GM18505 (cell line): ENCODE results near the gene ALG6.
"Not testable (repeated sequence)": the region's sequence is repeated elsewhere in the genome, so short reads cannot be mapped to it uniquely, and the experiment has no call there.

ENCODE experiments used
- ATAC-seq: cut with Tn5 transposase; IDR thresholded peaks from one replicate; pipeline ENCODE4 v1.9.1; 2021; ENCODE audit not compliant: unreplicated experiment
- POLR2A ChIP-seq: IDR thresholded peaks from 4 replicates; pipeline ENCODE4 v1.6.1; 2011; ENCODE audit warnings: borderline replicate concordance; ENCODE audit not compliant: insufficient read depth, insufficient read length; ENCODE audit errors: extremely low read depth

Gene ALG6

DNA sequence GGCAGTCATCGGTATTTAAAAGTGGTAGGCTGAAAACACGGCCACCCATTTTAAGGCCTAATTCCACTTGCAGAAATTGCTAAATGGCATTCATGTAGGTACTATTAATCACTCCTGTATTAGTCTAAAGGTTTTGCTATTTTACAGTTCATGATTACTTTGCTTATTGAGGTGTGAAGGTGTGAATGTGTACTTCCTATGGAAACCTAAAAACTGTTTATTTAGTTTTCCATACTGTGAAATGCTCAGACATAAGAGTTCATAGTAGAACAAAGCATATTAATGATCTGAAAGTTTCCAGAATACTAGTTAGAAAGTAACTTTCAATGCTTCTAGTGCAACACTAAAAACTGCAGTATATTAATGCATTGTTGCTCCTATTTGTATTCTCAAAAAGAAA lies 85.8 kb downstream of the ALG6 start:
- TF ChIP-seq POLR2A, result no peak

DNA sequence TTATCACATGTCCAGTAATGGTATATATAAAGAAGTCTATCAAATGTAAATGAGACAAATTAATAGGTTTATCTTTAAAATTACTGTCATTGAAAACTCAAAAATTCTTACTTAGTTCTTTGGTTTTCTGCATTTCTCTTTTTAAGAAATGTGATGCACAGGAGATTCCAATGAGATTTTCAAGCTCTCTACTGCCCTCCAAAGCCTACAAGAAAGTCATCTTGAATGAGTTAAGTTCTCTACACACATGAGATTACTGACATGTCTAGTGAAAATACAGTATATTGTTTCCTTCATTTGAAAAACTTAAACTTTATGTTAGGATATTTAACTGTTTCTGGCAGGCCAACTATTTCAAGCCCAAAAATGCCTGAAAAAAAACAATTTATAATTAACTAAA lies 86.8 kb downstream of the ALG6 start:
- no peak for ATAC-seq
- TF ChIP-seq POLR2A, result no peak

More for the DNA sequence above, 85.8 kb downstream of the ALG6 start:
- ATAC-seq, result no peak

DNA sequence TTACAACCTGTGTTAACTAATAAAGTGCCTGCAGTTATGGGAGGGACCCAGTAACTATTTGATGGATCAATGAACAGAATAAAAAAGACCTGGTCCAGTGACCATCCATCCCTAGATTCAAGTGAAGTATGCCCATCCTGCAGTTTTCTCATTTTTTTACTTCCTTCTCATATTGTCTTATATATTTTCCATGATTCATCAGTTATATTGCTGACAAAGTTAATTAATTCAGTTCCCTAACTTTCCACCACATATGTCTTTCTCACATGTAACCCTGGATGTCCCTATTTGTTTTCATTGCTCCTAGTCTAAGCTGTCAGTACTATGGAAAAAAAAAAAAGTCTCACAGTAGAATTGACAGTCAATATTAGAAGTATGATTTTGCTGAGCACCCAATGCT lies 91.3 kb downstream of the ALG6 start:
- no peak for ATAC-seq

DNA sequence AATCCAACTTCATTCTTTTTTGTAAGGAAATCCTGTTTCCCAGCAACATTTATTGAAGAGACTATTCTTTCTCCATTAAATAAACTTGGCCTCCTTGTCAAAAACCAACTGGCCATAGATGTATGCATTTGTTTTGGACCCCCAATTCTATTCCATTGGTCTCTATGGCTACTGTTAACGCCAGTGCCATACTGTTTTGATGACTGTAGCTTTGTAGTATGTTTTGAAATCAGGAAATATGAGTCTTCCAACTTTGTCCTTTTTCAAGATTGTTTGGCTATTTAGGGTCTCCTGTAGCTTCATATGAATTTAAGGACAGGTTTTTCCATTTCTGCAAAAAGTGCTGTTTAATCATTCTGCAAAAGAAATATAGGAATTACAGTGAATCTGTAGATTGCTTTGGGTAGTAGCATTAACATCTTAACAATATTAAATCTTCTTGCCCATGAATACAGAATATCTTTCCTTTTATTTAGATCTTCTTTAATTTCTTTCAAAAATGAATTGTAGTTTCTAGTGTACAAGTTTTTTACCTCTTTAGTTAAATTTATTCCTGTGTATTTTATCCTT lies 94.3 kb downstream of the ALG6 start:
- no peak for TF ChIP-seq POLR2A
- no peak for ATAC-seq

More for the DNA sequence above, 91.3 kb downstream of the ALG6 start:
- TF ChIP-seq POLR2A, result no peak

DNA sequence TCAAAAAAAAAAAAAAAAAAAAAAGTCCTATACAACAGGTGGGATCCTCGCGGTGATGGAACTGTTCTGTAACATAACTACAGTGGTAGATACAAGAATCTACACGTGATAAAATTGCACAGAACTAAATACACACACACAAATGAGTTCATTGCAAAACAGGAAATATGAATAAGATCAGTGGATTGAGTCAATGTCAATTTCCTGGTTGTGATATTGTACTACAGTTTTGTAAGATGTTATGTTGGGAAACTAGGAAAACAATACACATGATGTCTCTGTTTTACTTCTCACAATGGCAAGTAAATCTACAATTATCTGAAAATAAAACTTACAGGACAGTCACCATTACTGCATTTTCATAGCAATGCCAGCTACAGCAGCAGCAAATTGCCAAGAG lies 95.8 kb downstream of the ALG6 start:
- no peak for TF ChIP-seq POLR2A
- no peak for ATAC-seq

DNA sequence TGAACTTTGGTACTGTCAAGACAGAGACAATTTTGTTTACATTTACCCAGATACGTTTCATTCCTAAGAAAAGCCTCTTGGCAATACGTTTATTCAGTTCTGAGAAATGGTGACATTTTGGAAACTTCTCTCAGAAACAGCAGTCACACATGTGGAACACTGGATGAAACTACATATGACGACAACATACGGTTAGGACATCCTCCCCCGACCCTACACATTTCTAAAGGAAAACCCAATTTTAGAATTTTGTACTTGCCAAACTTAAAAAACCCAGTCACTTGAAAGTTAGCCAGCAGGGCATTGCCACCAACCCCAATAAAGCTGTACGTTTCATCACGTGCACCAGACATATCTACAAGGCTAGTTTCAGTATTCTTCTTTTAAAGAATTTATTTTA lies 98.8 kb downstream of the ALG6 start:
- no peak for ATAC-seq
- TF ChIP-seq POLR2A, result no peak

DNA sequence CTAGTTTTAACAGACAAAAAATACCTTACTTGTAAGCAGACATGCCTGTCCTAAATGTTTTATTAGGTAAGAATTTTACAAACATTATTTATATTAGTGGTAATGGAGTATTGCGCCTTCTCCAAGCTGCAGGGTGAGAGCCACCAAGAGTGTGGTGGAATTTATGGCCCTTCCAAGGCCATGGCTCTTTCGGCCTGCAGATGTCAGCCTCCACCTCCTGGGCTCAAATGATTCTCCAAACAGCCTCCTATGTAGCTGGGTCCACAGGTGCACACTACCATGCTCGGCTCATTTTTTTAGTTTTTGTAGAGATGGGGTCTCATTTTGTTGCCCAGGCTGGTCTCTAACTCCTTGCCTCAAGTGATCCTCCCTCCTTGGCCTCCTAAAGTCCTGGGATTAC lies 99.3 kb downstream of the ALG6 start:
- no peak for ATAC-seq
- TF ChIP-seq POLR2A, result no peak

DNA sequence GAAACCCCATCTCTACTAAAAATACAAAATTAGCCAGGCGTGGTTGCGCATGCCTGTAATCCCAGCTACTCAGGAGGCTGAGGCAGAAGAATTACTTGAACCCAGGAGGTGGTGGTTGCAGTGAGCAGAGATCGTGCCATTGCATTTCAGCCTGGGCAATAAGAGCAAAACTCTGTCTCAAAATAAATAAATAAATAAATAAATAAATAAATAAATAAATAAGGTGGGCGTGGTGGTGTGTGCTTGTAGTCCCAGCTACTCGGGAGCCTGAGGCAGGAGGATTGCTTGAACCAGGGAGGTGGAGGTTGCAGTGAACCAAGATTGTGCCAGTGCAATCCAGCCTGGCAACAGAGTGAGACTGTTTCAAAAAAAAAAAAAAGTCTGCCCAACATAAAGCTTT lies 101.3 kb downstream of the ALG6 start:
- ATAC-seq, result not testable (repeated sequence)

DNA sequence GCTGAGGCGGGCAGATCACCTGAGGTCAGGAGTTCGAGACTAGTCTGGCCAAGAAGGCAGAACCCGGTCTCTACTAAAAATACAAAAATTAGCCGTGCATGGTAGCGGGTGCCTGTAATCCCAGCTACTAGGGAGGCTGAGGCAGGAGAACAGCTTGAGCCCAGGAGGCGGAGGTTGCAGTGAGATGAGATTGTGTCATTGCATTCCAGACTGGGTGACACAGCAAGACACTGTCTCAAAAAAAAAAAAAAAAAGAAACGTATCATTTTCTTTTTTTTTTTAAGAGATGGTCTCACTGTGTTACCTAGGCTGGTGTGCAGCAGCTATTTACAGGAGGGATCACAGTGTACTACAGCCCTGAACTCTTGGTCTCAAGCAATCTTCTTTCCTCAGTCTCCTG lies 108.3 kb downstream of the ALG6 start:
- ATAC-seq, result no peak
- TF ChIP-seq POLR2A, result no peak

DNA sequence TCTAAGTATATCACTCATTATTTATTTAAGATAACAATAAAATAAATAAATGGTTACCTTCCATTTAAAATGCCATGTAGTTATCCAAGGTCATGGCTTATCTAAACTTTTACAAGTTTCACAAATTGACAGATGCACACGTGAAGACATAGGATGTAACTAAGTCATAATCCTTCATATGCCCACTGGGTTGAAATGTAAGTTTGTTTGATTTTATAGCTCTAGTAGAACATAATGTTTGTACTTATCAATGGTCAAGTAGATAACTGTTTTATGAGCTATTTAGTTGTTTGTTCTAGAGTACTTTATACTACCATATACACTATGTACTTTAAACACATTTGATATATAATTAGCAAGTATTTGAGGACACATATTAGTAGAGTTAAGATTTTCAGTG lies 112.6 kb downstream of the ALG6 start:
- no peak for ATAC-seq
- no peak for TF ChIP-seq POLR2A

DNA sequence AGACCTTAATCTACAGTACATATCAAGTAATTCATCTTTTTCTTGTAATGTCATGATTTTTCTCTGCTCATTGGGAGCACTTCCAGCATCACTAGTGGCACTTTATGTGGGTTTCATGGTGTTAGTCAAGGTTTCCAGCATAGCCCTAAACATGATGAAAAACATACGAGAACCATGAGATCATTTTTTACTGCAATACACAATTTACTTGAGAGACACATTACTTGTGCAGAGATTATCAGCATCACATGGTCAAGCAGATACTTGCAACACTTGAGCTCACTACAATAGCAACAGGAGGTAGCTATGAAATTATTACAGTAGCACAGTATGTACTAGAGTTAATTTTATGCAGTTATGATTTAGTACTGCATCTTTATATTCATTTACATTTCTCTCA lies 119.2 kb downstream of the ALG6 start:
- ATAC-seq, result no peak
- TF ChIP-seq POLR2A, result no peak

DNA sequence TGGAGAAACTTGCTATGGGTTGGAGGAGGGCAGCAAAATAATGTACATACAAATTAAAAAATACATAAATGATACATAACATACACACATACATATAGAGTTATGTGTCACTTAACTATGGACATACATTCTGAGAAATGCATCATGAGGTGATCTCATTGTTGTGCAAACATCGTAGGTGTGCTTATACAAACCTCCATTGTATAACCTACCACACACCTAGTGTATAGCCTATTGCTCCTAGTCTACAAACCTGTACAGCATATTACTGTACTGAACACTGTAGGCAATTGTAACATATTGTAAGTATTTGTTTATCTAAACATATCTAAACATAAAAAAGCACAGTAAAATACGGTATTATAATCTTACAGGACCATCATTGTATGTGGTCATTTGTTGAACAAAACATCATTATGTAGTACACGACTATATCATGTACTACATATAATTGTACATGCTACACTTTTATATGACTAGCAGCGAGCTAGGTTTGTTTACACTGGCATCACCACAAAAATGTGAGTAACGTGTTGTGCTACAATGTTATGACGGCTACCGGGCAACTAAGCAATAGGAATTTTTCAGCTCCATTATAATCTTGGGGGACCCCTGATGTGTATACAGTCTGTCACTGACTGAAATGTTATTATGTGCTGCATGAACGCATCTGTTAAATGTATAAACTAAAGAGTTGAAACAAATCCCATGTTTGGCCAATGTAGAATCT lies 120.1 kb downstream of the ALG6 start:
- no peak for ATAC-seq
- TF ChIP-seq POLR2A, result no peak
